NOMO-1 treated with dmso at 0.1 percent for 144 hours (cell line): ENCODE results near the gene ILKAP.

Experiments used
- DNase-seq: peaks from one replicate; lab custom pipeline; 2025; ENCODE audit not compliant: unreplicated experiment; lab: John Stamatoyannopoulos, UW

Gene ILKAP

DNA sequence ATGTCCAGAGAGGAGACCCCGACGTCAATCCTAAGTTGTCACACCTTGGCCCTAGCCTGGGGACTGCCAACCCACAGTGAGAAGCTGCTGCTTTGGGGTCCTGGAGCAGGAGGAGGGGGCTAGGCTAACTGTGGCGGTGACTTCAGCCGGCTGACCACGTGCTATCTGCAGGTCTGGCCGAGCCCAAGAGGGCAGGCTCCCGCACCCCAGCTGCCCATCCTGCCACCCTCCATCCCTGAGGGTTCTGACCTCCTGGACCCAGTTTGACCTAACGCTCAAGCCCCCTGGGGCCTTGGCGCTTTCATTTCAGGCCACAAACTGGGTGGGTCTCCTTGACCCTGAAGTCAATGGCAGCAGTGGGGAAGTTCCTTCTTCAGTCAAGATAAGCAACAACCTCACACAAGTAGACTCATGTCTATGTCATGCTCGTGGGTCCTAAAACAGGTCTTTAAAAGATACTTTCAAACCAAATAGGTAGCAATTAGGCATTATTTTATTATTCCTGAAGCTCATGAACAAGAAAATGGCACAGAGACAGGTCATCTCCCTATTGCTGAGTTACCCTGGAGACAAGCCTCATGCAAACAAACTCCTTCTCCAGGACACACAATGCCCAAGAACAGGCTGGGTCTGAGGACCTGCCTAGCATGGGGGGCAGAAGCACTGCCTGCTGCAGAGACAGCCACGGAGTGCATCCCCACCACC, 34.1 kb upstream of the ILKAP start:
- DNase-seq, result no peak

- no peak for DNase-seq
These were observed 33.1 kb upstream of the ILKAP start for GRCh38 chr2:238236571-238236970.

DNA sequence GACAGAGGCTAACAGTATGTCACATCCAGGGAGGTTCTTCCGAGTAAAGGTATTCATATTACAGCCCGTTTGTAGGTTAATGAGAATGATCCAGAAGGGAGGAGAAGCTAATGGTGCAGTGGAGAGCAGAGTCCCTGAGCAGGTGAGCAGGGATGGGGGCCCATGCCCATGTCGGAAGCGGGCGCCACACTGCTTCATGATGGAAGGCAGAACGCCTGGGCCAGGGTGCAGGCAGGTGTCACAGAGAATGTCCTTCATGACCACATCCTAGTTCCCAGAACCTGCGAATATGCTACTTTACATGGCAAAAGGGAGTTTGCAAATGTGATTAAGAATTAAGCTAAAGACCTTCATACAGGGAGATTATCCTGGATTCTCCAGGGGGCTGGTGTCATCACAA, 32.4 kb upstream of the ILKAP start:
- DNase-seq, result no peak

DNA sequence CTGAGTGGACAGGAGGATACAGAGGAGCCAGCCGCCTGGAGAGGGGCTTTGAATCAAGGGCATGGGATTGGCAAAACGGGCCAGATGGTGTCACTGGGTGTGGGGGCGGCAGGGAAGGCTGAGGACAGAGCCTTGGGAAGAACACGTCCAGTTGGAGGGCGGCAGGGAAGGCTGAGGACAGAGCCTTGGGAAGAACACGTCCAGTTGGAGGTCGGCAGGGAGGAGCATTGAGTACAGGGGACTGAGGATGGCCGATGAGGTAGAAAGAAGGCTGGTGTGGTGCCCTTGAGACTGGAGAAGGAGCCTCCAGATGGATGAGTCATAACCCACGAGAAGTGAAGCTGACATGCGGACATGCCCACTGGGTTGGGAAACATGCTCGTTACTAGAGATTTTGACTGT, 31.8 kb upstream of the ILKAP start:
- DNase-seq, result peak; percentile 43

DNA sequence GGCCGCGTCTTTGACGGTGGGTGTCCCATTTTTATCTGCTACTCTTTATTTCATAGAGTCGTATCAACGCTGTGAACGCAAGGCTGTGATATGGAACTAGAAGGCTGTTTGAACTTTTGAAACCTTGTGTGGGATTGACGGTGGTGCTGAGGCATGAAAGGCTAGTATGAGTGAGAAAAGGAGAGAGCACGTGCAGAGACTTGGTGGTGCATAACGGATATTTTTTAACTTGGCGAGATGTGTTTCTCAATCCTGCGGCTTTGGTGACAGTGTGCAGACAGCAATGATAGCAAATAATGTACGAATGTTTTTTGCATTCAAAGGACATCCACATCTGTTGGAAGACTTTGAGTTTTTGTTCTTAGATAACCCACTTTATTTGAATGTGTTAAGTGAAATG, 30.1 kb upstream of the ILKAP start:
- DNase-seq, result peak; percentile 17

- no peak for DNase-seq
These were observed 28.3 kb upstream of the ILKAP start for GRCh38 chr2:238231809-238232208.

- DNase-seq, result peak; percentile 80
These were observed 27.8 kb upstream of the ILKAP start for GRCh38 chr2:238231251-238231793.

GRCh38 chr2:238230699-238231098, 27.2 kb upstream of the ILKAP start:
- no peak for DNase-seq

GRCh38 chr2:238228700-238229099, 25.2 kb upstream of the ILKAP start:
- DNase-seq, result no peak

DNA sequence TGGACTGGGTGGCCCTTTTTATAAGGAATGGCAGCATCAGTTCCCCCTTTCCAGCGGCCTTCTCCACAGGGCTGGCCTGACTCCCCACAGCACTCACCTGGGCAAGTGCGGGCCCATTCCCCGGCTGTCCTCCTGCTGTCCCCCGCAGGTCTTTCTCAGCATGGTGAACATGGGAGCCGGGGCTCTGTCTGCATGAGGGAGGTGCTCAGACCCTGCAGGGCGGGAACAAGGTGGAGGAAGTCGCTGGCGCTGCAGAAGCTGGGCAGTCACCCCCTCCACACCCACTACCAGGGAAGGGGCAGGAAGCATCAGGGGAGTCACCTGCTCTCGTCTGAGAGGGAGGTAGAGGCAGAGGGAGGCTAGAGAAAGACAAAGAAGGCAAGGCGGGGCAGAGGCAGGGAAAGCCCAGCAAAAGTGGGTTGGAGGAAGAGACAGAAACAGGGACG, 24.1 kb upstream of the ILKAP start:
- no peak for DNase-seq

DNA sequence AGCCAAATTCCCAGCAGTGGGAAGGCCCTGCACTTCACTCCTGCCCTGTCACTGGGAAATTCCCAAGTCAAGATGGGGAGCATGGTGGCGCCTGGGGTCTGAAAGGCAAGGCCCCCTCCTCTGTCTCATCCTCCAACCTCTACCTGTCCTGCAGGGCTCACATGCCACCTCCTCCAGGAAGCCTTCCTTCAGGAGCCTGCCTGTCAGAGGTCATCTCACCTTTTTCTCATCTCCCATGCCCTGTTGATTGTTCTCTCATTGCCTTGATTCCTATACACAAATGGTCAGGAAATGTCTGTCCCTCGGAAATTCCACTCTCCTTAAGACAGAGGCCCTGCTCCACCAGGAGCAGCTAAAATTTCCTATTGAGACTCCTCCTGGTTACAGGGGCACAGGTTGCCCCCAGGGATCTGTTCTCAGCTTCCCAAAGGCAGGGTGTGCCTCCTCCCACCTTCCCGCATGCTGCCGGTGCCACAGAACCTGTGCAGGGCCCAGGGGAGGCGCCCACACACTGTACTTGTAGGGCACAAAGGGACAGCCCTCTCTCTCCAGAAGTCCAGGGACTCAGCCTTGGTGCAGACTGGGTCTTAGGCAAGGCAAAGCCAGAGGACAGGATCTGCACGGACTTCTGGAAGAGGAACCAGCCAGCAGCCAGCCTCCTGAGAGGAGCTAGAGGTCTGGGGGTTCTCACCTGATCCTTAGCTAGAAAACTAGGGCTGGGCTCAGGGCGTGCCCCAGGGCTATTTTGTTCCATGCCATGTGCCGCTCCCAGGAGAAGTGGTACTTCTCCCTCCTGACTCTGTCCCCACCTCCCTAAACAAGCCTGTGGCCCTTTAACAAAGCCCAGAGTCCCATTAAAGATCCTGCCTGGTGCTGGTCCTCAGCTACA, 23.4 kb upstream of the ILKAP start:
- no peak for DNase-seq

DNA sequence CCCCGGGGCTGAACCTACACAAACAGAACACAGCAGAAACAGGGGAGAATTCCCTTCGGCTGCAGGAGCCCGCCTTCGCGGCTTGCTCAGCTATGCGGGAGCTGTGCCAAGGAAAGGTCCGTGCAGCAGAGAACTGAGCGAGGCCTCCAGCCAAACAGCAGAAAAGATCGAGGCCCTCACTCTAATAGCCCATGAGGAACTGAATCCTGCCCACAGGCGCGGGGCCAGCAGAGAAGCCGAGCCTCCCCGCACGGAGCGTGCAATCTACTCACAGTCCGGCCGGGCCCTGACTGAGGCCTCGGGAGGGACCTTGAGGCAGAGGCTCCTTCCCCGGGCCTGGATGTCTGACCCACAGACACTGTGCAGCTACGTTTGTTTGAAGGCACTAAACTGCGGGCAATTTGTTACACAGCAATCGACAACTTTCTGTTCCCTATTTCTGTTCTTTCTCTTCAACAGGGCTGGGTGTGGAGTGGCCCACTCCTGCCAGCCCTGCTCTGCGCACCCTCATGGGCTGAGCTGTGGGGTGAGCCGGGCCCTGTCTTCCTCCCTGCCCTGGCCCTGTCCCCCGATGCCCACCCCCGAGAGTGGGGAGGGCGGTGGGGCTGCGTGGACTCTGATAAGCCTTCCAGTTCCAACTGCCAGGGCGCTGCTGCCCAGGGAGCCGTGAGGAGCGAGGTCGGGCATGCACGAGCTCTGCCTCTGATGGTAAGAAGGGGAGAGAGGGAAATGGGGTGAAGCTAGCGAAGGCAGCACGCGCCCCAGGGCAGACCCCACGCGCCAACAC, 22.6 kb upstream of the ILKAP start:
- DNase-seq, result no peak

DNA sequence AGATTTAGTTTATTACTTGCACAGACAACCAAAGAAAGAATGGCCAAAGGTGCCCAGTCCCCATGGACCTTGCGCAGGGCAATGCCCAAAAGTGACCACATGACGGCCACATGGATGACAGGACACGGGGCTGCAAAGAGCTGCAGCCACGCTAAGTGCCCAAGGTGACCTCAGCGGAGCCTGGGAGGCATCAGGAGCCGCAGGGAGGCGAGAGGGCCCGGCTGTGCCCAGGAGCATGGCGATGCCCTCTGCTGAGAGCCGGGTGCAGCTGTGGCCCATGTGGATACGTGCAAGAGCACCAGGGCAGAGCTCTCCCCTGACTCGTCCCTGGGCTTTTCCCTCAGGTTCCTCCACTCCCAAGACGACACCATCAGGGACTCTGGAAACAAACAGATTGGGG, 21.6 kb upstream of the ILKAP start:
- DNase-seq, result no peak

GRCh38 chr2:238224356-238225035, 21.0 kb upstream of the ILKAP start:
- no peak for DNase-seq

GRCh38 chr2:238220892-238221521, 17.5 kb upstream of the ILKAP start:
- no peak for DNase-seq

GRCh38 chr2:238220274-238220891, 16.9 kb upstream of the ILKAP start:
- DNase-seq, result no peak

- no peak for DNase-seq
These were observed 13.2 kb upstream of the ILKAP start for GRCh38 chr2:238216651-238217184.

- DNase-seq, result no peak
These were observed 3.5 kb upstream of the ILKAP start for GRCh38 chr2:238207006-238207405.

DNA sequence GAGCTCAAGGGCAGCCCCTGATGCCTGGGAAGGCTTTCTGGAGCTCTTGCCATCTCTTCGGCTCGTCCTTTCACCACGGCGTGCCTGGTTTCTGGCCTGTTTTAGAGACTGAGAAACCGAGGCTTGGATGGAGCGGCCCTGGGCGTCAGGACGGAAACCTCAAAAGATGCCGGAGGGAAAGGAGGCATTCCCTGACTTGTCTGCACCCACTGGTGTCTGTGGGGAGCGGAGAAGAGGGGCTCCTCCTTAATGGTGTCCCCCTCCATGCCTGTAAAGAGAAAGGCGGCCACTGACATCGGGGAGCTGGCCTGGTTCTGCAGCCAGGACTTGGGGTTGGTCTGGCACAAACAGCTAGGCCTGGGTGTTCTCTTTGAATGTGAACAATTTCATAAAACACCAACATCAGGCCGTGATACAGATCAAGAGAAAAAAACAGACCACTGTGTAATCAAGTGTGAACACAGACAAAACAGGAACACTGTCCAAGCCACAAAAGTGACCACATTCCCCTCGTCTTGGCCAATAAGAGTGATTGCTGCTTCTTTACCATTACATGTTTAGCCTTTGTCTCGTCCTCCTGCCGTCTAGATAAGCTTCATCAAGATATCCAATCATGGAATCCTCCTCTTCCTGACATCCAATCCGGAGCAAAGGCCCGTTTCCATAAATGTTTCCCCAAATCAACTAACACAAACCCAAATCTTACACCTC, 633 bp upstream of the ILKAP start:
- DNase-seq, result peak; percentile 7
